HPDE6-E6E7 (cell line): ENCODE results near the gene AGBL4.

Experiments used
- DNase-seq: peaks from one replicate; pipeline ENCODE4 v3.0.0; 2011; ENCODE audit warnings: missing footprints; ENCODE audit errors: extremely low spot score

Gene AGBL4

DNA sequence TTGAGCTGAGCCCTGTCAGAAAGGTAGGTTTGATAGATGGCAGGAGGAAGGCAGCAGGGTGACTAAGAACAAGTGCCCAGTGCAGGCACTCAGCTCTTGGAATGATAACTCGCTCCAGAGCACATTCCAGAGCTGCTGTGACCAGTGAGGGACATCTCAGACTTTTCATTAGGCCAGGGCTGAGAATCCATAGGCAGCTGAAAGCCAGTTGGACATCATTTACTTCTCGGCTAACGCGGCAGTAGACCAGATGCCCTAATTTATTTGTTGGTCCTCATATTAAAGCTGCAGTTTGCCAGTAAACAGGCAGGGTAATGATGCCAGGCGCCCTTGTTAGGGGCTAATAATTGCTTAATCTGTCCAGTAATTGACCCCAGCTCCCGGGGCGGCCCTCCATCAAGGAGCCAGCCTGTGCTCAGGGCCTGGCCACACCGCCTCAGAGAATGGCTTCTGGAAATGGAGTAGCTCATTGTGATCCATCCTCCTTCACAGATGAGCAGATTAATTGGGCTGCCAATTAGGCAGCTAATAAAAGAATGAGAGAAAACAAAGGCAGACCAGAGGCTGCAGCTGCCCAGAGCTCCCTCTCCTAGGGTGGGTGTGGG is 1369.0 kb downstream of the AGBL4 start:
- DNase-seq: no peak

- no peak for DNase-seq
These were observed 1371.4 kb downstream of the AGBL4 start for GRCh38 chr1:48652334-48652733.

DNA sequence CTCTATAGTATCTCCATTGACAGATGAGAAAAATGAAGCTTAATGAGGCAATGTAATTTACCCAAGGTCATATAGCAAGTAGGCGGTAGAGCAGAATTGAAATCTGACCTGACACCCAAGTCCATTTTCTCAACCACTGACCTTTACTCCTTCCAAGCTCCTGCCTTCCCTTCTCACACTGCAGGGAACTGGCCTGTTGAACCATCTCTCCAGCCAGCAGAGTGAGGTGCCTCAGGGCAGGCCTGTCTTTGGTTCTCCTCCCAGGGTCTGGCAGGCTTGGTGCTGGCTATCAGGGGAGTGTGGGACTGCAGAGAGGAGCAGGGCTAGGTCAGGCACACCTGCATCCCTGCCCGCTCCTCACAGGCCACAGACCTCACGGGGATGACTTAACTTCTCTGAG is 1373.9 kb downstream of the AGBL4 start:
- no peak for DNase-seq

GRCh38 chr1:48645883-48646282 is 1377.9 kb downstream of the AGBL4 start:
- no peak for DNase-seq

GRCh38 chr1:48644905-48645605 is 1378.7 kb downstream of the AGBL4 start:
- no peak for DNase-seq

DNA sequence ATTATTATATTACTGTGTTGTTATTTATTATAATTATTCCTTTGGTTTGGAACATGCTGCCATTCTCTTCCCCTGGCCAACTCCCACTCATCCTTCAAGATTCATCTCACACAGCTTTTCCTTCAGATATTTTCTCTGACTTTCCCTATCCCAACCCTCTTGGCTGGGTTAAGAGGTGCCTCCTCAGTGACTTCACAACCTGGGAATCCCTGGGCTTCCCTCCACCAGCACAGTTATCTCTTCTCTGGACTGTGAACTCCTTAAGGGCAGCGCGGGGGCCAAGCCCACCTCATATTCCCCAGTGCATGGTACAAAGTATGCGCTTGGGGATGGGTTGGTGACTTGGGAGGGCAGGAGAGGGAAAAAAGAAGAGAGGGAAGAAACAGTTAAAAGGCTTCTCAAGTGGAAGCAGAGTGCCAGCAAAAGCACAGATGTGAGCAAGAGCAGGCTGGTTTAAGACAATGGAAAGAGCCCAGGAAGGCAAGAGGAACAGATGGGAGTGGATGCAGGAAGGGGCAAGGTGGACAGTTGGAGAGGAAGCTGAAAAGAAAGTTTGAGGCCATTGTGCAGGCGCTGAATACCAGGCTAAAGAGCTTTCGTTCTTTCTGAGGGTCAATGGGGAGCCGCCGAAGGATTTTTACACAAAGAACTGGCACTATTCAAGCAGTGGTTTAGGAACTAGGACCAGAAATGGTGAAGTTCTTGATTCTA is 1379.4 kb downstream of the AGBL4 start:
- no peak for DNase-seq

GRCh38 chr1:48643193-48643592 is 1380.6 kb downstream of the AGBL4 start:
- no peak for DNase-seq

DNA sequence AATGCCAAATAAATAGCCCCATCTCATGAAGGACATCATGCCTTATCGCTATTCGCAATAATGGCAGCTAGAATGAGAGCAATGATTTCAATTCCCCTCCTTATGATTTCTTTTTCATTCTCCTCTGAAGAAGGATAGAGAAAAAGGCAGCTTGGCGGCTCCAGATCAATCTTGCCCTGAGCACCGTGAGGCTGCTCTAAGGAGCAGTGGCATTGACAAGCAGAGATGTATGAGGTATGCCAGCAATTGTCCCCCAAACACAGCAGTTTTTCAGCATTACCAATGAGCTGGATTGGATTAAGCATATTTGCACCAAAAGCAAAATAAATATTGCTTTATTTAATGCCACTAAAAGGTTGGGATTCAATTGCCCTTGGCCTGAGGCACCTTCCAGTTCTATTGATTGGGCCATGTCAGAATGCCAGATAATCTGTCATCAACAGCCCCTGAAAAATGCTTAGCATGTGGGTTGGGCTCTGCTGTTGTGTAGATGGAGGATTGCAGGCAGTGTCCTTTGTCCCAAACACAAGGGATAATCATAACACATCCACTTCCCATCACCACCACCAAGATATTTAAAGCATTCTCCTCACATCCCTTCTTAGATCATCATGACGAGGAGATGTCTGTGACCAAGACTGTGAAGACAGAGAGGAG is 1382.8 kb downstream of the AGBL4 start:
- DNase-seq: no peak

DNA sequence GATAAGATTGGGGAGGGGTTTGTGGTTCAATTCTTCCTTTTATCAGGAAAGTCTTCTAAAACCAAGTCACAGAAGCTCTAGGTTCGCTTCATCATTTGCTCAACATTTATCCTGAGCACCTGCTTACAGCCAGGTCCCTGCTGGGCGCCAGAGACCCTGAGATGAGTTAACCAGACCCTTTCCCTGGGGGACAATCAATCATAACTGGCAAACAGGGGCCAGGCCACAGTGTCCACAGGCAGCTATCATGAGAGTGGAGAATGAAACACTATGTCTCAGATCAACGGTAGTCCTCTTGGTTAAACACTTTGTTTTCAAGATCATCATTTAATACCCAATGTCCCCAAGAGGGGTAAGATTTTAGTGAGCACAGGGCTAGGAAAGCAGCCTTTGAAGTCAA is 1393.9 kb downstream of the AGBL4 start:
- DNase-seq: no peak

DNA sequence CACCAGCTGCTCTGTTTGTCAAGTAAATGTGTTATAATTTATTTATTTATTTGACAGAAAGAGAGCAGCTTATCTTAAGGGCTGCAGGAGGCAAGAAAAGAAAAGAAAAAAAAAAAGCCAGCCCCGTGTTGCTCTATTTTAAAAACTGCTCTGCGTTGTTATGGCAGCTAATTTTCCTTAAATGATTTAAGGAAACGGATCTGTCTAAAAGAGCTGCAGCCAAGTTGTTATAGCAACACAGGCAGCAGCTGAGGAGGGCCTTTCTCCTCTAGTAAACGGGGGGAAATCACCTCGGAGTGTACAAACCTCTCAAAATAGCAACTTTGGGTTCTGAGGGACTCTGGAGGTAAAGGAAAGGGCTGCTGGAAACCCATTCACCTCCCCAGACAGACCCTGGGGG is 1396.3 kb downstream of the AGBL4 start:
- DNase-seq: no peak

GRCh38 chr1:48619539-48619938 is 1404.2 kb downstream of the AGBL4 start:
- peak; percentile 4 for DNase-seq

DNA sequence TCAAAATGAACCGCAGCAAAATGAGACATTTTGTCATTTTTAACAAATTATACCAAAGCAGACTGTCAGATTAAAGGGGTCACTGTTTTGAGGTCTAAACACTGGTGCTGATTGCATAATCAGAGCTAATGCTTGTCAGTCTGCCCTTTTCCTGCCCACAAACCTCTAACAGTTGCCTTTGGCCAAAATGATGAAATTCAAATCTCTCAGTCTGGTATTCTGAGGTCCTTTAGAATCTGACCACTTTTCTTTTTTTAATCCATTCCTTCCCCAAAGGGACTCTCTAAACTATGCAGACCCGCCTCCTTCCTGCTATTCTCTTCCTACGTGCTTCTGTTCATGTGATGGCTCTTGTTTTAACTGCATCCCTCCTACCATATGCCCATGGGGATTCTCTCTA is 1406.5 kb downstream of the AGBL4 start:
- no peak for DNase-seq

- no peak for DNase-seq
These were observed 1407.0 kb downstream of the AGBL4 start for GRCh38 chr1:48616710-48617109.

DNA sequence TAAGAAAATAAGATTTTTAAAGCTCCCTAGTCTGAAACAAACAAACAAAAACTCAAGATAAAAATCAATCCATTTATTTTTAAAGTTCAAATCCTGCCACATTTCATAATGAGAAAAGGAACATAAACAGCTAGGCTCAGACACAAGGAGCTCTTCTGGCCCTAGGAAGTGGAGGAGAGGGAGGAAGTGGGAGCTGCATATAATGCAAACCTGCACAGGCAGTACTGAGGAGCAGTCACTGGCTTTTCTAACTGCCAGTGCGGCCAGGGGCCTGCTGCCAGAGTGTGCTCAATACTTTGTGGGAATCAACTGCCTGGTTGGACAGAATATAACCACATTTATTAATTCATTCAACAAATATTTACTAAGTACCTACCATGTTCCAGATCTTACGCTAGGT is 1411.9 kb downstream of the AGBL4 start:
- DNase-seq: no peak

- no peak for DNase-seq
These were observed 1412.9 kb downstream of the AGBL4 start for GRCh38 chr1:48610628-48611542.

DNA sequence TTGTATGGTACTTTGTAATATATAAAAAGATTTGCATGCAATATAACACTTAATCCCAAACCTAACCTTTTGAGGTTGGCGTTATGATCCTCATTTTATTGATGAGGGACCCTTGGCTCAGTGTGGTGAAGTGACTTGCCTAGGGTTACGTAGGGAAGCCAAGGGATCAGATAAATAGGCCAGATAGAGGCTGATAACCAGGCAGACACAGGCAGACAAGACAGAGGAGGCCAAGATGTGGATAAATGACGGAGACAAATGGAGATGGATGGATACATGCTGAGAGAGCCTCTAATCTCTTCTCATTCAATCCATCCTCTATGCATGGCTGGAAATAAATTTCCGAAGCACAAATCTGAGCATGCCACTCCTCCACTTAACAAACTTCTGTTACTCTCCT is 1414.9 kb downstream of the AGBL4 start:
- DNase-seq: no peak

- DNase-seq: no peak
These were observed 1420.5 kb downstream of the AGBL4 start for GRCh38 chr1:48603222-48603621.

DNA sequence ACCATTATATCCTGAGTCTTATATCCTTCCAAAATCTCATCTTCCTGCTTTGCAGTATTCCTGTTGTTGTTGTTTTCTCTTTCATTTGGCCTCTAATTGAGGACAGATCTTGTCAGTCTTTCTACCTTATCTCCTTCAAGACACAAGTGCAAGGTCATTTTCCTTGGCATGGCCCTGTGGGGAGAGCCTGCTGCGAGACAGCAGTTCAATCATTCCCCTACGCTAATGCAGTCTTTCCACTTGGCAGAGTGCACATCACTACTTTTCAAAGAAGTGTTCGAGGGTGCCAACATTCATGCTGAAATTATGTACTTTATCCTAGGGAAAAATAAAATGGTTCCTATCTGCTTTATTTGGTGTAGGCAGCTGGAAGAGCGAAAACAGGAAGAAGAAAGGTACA is 1421.4 kb downstream of the AGBL4 start:
- DNase-seq: no peak

GRCh38 chr1:48600182-48600581 is 1423.6 kb downstream of the AGBL4 start:
- DNase-seq: no peak

DNA sequence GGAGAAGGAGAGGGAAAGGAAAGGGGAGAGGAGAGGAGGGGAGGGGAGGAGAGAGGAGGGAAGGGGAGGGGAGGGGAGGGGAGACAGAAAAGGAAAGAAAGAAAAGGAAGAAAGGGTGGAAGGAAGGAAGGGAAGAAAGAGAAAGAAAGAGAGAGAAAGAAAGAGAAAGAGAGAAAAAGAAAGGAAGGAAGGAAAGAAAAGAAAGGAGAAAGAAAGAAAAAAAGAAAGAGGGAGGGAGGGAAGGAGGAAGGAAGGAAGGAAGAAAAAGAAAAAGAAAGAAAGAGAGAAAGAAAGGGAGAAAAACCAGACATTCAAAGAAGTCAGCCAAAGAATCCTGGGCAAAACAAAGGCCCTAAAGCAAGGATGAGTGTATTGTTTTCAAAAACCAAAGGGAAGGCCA is 1426.1 kb downstream of the AGBL4 start:
- DNase-seq: no peak

DNA sequence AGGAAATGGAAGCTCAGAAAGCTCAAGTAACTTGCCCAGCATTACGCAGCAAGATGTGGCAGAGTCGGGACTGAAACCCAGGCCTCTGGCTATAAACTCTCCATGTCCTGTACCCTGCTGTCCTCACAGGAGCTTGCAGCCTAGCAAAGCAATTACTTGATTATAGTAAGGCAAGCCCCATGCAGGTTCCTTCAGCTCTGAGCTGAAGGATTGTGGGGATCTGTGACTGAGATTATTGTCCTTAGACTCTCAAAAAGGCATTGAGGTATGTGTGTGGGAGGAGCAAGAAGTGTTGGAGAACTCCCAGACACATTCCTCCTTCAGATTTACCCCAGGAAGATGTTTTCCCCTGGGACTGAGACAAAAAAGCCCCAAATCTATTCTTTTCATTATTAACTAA is 1427.7 kb downstream of the AGBL4 start:
- DNase-seq: no peak

DNA sequence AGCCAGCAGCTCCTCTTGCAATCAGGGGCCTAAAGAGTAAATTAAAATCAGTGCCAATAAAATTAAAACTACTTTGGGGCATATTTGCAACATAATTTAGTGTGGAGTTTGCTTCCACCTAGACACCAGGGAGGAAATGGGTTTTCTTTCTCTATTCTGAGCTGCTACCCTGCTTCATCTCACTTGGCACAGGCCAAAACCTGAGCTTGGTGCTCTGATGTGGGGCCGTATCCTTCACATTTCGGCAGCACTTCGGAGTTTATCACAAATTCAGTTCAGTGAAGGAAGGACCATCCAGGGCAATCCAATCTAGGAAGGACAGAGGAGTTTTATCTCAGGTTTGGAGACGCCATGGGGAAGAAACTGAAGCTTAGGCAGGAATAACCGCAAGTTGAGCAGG is 1428.1 kb downstream of the AGBL4 start:
- DNase-seq: no peak
